ENCODE data around the gene GOLM1. TPM values are rescaled to one million over a fixed set of nuclear protein-coding genes. Genes with fewer than 3 reads are reported as not detected.
"Not testable (repeated sequence)": the region's sequence is repeated elsewhere in the genome, so short reads cannot be mapped to it uniquely, and the experiment has no call there.

GOLM1 gene
- total RNA-seq = 25.6 and 25.8 TPM in 2 replicates
- polyA plus RNA-seq (2012) = 20.5 TPM

GRCh38 chr9:86098824-86099700 is at the start of gene GOLM1:
TSS of gene GOLM1 (minus strand) at chr9:86099558. CDS start at chr9:86079320, 20,238 bp downstream.
- DNase-seq (ENCODE audit: low read depth) = peak; percentile 71

GRCh38 chr9:86146671-86147070 is 47.3 kb upstream of the GOLM1 start:
- DNase-seq (ENCODE audit: low read depth) = not testable (repeated sequence)

GRCh38 chr9:86145960-86146359 is 46.6 kb upstream of the GOLM1 start:
- not testable (repeated sequence) for DNase-seq (ENCODE audit: low read depth)

GRCh38 chr9:86142973-86143372 is 43.6 kb upstream of the GOLM1 start:
- no peak for DNase-seq (ENCODE audit: low read depth)

- no peak for DNase-seq (ENCODE audit: low read depth)
Observed at GRCh38 chr9:86141843-86142242, 42.5 kb upstream of the GOLM1 start.

- peak; percentile 67 for DNase-seq (ENCODE audit: low read depth)
Observed at GRCh38 chr9:86135371-86135770, 36.0 kb upstream of the GOLM1 start.

GRCh38 chr9:86134361-86134760 is 35.0 kb upstream of the GOLM1 start:
- no peak for DNase-seq (ENCODE audit: low read depth)

GRCh38 chr9:86128235-86128822 is 29.0 kb upstream of the GOLM1 start:
- no peak for DNase-seq (ENCODE audit: low read depth)

- peak; percentile 95 for DNase-seq (ENCODE audit: low read depth)
Observed at GRCh38 chr9:86126998-86127972, 27.9 kb upstream of the GOLM1 start.

GRCh38 chr9:86122311-86122710 is 23.0 kb upstream of the GOLM1 start:
- no peak for DNase-seq (ENCODE audit: low read depth)

GRCh38 chr9:86119457-86119856 is 20.1 kb upstream of the GOLM1 start:
- no peak for DNase-seq (ENCODE audit: low read depth)

GRCh38 chr9:86116425-86116824 is 17.1 kb upstream of the GOLM1 start:
- peak; percentile 27 for DNase-seq (ENCODE audit: low read depth)

- DNase-seq (ENCODE audit: low read depth) = no peak
Observed at GRCh38 chr9:86115886-86116285, 16.5 kb upstream of the GOLM1 start.

- DNase-seq (ENCODE audit: low read depth) = no peak
Observed at GRCh38 chr9:86112057-86112456, 12.7 kb upstream of the GOLM1 start.

GRCh38 chr9:86102626-86103025 is 3.3 kb upstream of the GOLM1 start:
- no peak for DNase-seq (ENCODE audit: low read depth)

- peak; percentile 38 for DNase-seq (ENCODE audit: low read depth)
Observed at GRCh38 chr9:86099701-86100364, 475 bp upstream of the GOLM1 start.

- DNase-seq (ENCODE audit: low read depth) = no peak
Observed at GRCh38 chr9:86097510-86098224, 1.7 kb downstream of the GOLM1 start.

- DNase-seq (ENCODE audit: low read depth) = no peak
Observed at GRCh38 chr9:86096386-86096785, 3.0 kb downstream of the GOLM1 start.

GRCh38 chr9:86093788-86094555 is 5.4 kb downstream of the GOLM1 start:
- no peak for DNase-seq (ENCODE audit: low read depth)
